ENCODE results near the gene CD300LF.

The CD300LF gene

DNA sequence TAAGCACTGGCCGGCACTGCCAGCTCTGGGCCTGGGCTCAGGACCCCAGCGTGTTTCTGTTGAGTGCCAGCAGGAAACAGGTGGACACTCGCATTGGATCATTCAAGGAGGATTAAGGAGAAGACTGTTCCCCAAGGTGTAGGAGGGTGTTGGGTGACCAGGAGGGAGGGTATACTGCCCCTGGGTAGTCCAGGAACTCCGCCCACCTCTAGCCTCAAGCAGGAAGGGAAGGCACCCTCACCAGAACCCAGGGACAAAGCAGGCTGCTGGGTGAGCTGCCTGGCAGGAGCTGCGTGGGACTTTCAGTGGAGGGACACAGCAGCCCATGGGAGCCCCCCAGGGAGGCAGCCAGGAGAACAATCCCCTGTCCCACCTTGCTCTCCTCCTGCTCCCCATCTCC is 16.6 kb upstream of the CD300LF start:
- DNase-seq = no peak

DNA sequence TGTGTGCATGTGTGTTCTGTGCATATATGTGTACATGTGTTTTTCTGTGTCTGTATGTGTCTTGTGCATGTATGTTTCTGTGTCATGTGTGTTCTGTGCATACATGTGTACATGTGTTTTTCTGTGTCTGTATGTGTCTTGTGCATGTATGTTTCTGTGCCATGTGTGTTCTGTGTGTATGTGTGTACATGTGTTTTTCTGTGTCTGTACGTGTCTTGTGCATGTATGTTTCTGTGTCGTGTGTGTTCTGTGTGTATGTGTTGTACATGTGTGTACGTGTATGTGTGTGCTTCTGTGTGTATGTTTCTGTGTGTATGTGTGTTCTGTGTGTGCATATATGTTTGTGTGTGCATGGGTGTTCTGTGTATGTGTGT is 16.0 kb upstream of the CD300LF start:
- DNase-seq = no peak

DNA sequence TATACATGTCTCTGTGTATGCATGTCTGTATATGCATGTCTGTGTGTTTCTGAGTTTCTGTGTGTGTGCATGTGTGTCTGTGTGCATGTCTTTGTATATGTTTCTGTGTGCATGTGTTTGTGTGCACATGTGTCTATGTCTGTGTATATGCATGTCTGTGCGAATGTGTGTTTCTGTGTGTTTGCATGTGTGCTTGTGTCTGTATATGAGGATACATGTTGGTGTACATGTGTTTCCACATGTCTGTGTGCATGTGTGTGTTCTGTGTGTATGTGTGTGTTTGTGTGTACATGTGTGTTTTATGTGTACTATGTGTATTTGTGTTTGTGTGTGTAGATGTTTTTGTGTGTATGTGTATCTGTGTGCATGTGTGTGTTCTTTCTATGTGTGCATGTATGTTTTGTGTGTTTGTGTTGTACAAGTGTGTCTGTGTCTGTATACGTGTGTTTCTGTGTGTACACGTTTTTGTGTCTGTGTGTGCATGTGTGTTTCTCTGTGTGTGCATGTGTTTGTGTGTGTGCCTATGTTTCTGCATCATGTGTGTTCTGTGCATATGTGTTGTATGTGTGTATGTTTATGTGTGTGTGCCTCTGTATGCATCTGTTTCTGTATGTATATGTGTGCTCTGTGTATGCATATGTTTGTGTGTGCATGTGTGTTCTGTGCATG is 15.4 kb upstream of the CD300LF start:
- no peak for DNase-seq

DNA sequence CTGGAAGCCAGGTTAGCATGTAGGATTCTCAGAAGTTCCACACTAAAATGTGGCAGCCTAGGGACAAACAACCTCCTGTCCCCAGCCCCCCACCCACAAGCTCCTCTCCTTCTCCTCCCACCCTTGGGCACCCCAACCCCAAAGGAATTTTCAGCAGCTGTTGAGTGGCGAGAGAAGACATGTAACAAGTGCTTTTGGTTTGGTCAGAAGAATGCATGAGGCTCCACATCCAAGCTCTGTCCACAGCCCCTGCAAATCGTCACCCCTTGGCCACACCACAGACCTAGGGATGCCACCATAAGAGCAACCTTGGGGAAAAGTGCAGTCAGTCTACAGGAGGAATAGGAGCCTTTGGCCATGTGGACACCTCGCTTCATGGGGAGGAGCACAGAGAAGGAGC is 12.4 kb upstream of the CD300LF start:
- no peak for DNase-seq

DNA sequence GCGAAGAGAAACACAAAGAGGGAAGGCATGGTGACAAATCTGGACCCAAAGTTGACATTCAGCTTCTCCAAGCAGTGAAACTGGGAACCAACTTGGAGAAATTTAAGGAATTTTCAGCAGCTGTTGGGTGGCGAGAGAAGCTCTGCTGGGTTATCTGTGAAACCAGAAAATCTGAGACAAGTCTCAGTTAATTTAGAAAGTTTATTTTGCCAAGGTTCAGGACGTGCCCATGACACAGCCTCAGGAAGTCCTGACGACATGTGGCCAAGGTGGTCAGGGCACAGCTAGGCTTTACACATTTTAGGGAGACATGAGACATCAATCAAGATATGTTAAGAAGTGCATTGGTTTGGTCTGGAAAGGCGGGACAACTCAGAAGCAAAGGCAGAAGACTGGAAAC is 11.2 kb upstream of the CD300LF start:
- no peak for DNase-seq

DNA sequence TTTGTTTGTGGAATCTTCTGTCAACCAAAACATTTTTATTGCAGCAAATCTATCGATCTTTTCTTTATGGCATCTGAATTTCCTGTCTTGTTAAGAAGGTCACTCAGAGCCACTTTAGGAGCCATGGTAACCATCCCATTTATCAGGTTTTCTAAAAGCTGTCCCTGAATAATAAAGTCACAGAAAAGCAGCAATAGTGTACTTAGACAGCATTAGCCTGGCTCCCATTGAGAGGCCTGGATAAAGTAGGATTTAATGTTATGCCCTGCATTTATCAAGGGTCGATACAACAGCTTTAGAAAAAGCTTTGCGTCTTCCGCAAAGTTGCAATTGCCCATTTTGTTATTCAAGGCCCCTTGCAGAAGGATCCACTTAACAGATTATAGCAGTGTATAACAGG is 10.1 kb upstream of the CD300LF start:
- DNase-seq = no peak

DNA sequence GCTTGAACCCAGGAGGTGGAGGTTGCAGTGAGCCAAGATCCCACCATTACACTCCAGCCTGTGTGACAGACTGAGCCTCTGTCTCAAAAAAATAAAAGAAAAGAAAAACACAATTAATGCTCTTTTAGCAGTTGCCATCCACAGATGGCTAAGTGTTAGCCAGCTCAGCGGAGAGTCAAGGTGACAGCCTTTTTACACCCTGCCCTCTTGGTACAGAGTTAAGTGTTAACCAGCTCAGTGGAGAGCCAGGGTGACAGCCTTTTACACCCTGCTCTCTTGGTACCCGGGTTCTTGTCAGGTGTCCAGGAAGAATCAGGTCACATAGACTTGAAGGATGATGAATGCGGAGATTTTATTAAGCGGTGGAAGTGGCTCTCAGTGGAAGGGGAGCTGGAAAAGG is 7.8 kb upstream of the CD300LF start:
- DNase-seq = no peak

DNA sequence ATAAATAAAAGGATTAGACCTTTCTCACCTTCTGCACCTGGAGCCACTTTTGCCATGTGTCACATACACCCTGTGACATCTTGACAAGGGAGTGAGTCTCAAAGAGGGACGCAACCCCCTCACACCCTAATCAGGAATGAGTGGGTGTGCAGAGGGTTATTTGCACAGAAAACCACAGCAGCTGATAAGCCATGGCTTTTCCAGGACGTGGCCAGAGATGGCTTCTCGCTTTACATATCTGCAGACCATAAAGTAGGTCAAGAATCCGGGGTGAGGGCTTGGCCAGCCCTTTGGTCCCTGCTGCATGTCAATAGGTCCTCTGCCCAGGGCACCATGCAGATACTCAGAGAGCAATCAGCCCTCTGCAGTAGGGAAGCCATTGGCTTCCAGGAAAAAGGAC is 2.4 kb upstream of the CD300LF start:
- no peak for DNase-seq

DNA sequence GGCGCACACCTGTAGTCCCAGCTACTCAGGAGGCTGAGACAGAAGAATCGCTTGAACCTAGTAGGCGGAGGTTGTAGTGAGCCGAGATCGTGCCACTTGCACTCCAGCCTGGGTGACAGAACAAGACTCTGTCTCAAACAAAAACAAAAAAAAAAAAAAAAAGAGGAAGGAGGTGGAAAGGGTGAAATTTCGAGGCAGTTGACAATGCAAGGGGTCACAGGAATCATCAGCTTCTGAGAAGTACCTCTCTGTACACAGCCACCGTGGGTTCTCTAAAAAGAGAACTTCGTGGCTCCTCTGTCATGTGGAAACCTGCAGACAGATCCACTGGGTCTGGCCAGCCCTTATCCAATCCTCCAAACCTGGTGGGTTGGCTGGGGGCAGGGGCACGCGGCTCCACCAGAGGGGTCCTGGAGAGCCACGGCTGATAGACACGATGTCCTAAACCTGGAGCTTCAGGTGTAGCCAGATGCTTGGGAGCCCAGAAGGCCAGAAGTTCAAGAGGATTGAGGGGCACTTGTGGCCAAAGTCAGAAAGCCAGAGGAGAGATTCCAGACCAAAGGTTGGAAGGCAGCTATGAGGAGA is 540 bp upstream of the CD300LF start:
- no peak for DNase-seq

DNA sequence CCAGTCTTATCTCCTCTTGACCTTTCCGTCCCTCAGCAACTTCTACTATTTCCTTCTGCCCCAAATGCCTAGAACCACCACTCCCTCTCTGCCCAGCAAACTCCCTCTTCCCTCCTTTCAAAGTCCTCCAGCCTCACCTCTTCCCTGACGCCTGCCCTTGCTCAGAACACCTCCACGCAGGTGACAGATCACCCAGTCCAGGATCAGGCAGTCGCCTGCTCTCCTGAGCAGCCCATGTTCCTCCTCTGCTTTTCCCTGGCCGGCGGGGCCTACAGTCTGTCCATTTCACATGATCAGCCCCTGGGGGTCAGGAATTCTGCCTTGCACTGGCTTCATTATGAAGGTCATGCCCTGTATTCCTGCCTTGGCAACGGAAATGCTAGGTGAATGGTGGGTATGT is 422 bp downstream of the CD300LF start:
- DNase-seq = no peak

DNA sequence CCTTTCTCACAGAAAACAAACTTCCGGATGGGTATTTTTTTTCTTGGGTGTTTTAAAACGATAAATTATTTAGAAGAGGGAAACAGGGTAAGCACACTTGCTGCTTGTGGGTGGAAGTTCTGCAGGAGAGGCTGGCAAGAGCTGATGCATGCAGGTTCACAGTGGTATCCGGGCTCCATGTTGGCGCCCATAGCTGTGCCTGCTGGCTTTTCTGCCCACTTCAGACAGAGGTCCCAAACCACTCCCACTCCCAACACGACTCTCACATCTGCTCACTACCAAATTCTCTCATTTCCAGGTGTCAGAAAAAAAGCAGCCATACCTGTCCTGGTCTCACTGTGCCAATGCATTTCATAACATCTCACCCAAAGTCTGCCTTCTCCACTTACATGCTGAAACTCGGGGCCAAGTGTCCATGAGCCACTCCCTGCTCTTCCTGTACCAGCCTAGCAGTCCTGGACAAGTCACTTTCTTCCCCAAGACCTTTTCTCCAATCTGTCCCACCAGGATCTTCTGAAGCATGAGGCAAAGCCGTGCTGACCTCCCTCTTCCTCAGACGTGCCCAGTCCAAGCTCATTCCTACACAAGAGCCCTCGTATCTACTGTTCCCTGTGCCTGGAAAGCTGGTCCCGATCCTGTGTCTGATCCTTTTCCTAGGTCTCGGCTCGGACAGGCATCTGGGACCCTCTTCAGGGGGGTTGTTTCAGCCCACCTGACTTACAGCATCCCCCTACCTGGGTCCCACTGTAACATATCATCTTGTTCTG is 1.5 kb downstream of the CD300LF start:
- no peak for DNase-seq

DNA sequence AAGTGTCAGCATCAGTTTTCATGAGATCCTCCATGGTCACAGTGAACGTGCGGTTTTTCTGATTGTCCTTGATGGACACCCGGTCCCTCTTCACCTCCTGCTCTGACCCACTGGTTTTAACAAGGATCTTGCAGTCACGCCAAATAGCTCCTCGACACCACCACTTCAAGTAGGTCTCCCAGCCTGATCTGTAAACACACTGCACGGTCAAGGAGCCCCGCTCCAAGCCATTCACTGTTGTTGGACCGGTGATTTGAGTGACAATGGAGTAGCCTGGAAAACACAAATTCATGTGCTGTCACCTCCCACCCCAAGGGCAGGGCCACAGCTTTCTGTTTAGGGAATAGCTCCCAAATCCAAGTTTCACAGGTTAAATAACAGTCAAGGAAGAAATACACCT is 8.2 kb downstream of the CD300LF start:
- no peak for DNase-seq

DNA sequence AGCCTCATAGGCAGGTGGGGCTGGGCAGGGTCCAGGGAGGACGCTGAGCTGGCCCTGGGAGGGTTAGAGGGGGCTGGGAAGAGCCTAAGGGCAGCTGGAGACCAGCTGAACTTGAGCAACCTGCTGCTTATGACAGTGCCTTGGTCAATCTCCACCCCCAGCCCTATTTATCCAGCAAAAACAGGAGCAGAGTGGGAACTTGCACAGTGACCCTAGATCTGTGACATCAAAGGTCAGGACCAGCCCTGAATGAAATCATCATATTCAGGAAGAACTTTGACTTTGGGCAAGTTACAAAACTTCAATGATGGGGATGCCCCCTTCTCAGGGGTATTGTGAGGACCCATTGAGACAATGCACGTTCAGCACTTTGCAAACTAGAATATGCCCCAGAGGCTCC is 9.4 kb downstream of the CD300LF start:
- DNase-seq = no peak

DNA sequence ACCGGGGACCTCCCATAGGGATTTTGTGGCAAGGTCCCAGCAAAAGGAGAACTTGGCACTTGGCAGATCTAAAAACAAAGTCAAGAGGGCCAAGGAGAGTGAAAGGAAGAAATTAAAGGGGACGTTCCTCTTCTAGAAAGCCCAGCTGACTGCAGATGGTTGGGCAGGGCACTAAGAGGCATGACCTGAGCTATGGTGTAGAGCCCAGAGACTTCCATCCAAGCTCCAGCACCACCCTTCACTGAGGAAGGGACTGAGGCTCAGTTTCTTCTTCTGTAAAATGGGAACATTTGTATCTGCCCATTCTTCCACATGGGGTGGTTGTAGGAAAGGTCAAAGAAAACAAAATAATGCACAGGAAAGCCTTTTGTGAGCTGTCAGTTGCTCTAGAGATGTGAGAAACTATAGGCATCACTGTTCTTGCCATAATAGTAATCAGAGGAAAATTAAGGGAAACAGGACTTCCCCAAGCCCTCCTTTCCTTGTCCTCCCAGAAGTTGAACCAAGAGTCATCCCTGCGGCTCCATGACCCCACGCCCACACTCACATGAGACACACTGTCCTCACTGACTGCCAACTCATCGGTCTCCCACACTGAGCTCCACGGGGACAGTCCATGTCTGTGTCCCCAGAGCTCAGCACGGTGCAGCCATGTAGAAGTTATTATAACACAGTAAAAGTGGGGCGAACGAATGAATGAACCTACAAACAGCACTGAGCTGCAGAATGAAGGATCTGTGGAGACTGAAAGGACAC is 10.4 kb downstream of the CD300LF start:
- no peak for DNase-seq

DNA sequence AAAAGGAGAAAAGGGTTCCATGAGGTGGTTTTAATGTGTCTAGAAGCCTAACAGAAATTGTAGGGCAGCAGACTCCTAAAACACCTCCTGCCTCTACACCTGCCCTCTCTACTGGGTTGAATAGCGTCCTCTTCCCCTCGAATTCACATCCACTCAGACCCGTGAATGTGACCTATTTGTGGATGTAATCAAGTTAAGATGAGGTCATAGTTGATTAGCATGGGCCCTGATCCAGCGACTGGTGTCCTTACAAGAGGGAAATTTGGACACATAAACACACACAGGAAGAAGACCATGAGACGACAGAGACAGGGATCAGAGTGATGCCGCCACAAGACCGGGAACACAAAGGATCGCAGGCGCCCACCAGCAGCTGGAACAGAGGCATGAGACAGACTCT is 13.5 kb downstream of the CD300LF start:
- no peak for DNase-seq

DNA sequence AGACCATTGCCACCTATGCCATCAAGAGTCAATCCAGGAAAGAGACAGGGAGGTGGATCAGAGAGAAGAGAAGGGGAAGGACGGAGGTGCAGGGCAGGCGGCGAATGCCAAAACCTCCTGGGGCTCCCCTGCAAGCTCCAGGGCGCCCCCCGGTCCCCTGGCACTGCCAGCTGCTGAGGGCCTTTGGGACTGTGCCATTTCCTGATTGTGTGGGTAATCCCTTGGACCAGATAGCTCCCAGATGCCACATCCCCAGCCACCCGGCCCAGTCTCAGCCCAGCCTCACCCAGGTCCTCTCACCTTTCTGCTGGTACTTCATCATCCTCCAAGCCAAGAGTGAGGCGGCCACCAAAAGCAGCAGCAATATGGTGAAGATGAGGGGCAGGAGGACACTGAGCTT is 14.7 kb downstream of the CD300LF start:
- no peak for DNase-seq

DNA sequence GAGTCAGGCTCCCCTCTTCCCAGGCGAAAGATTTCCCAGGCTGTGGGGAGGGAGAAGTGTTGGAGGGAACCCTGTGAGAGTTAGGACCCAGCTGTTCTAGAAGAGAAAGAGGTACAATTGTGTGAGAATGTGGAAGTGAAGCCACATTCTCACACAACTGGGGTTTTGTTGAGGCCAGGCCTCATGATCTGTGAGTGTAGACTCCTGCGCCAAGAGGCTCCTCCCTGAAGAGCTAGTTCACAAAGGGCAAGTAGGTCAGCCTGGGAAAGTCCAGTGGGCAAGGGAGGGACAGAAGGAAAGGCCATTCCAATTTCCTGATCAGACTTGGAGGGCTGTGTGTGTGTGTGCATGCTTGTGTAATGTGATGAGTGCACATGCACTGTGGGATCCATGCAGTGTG is 15.2 kb downstream of the CD300LF start:
- no peak for DNase-seq

DNA sequence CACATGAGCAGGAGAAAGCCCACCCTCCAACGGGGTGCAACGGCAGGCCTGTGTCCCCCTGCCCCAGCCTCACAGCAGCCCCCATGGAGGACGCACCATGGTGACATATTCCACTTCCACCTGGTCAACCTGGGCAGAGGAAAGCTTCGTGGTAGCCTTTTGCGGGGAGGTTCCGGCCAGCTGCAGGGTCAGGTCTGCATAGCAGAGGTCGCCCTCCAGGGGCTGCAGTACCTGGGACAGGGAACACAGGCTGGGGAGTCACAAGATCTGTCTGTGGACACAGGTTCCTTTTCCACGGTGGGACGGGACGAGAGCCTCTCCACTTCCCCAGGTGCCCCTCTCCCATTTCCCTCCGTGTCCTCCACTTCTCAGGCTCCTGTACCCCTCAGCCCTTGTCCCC is 17.1 kb downstream of the CD300LF start:
- DNase-seq = no peak

DNA sequence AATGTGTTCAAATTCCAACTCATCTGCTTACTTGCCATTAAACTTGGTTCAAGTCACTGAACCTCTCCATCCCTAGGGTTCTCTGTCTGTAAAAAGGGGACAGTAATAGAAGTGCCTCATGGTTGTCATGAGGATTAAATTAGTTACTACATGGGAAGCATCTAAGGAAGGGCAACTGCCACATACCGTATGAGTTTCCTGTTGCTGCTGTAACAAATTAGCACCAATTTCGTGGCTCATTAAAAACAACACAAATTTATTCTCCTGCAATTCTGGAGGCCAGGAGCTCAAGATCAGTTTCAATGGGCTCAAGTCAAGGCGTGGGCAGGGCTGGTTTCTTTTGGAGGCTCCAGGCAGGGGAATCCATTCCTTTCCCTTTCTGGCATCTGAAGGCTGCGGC is 18.6 kb downstream of the CD300LF start:
- DNase-seq = no peak

DNA sequence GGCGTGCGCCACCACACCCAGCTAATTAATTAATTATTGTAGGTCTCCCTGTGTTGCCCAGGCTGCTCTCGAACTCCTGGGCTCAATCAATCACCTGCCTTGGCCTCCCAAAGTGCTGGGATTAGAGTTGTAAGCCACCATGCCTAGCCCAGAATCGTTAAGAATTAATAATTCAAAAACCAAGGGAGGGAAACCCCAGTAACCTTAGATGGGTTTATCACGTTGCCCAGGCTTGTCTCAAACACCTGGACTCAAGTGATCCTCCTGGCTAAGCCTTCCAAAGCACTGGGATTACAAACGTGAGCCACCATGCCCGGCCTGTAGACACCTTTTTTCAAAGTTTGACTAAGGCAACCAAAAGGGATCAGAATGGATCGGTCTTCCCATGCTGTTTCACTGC is 21.6 kb downstream of the CD300LF start:
- DNase-seq = no peak

DNA sequence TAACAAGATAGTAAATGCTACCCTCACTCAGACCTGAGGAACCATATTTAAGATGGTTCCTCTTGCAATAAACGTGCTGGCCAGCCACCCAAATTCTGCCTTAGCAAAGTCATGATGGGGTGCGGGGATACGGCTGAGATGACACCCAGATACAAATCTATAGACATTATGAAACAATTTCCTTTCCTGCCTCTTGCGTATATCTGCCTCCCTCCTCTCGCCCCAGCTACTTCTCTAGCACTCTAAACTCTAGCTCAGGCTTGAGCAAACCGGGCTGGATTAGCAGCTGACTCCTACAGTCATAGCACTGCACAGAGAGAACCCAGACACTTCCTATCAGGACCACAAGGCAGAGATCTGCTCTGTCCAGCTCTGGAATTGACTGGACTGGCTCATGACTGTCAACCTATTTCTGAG is 22.3 kb downstream of the CD300LF start:
- DNase-seq = no peak

DNA sequence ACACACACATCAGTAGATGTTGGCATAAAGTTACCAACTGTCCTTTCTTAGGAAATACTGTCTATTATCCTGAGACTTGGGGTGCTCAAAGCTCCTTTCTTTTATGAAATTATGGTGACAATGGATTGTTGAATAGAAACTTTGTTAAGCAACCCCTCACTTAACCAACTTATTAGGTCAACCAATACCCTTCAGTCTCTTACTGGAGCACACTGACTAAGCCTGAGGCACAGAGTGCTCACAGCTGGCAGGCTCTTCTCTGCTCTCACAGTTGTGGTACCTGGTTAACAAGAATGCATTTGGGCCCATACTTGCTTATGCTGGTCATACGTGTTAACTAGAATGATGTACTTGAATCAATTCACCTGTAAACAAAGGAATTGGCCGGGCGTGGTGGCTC is 24.8 kb downstream of the CD300LF start:
- no peak for DNase-seq

DNA sequence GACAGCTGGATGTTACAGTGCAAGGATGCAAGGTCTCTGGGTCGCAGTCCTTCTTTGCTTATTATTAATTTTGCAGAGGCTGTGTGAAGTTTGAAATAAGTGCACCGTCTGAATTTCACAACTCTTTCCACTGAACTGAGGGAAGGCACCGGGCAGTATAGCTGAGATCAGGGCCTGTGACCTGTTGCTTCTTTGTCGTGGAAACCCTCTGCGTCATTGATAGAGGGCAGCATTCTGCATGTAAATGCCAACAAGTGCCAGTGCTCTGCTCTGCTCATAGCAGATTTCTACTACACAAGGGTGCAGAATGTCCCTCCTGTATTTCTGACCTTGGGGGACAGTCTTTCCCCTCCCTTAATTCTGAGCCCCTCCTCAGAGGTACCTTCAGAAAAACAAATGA is 26.0 kb downstream of the CD300LF start:
- DNase-seq = no peak

All from CD4-positive, alpha-beta T cell treated with Interleukin-6 for 4 hours (primary cell).